Renal cortical epithelial cell (primary cell): ENCODE data around the gene MKLN1. TPM values are rescaled to one million over a fixed set of nuclear protein-coding genes. Genes with fewer than 3 reads are reported as not detected.

Experiments used
- DNase-seq: peaks from one replicate; pipeline ENCODE4 v3.0.0-alpha.2; 2011; ENCODE audit warnings: low read depth
- total RNA-seq: library from RNA; depleted of rRNA; stranded (reverse); fragments of >200 nt; gene quantifications from 2 replicates; pipeline ENCODE4 v1.2.3, GENCODE V29; 2014

MKLN1 gene
- total RNA-seq, 1 donor from 2014 or later = 76.9 TPM

DNA sequence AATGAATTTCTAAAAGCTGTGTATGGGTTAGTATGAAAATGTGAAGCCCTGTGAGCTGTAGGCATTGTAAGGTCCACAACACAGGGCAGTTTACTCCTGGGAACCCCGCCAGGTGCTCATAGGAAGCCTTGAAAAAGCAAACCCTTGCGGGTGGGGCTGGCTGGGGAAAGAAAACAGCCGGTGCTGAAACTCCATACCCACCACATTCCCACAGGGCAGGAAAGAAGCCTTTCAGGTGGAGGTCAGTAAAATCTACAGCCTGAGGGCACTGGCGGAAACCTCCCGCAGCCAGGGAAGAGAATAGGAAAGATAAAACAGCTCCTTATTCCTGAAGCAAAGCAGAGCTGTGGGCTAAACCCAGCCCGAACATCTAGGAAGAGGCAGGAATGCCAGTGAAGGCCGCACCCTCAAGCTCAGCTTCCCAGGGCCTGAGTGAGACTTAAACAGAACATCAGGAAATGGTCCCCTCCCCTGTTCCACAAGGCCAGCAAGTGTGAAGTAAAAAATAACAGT lies 194.0 kb downstream of the MKLN1 start:
- peak; percentile 54 for DNase-seq

- DNase-seq = no peak
These were observed 194.8 kb downstream of the MKLN1 start for GRCh38 chr7:131522325-131522930.

GRCh38 chr7:131524115-131524514 lies 196.4 kb downstream of the MKLN1 start:
- DNase-seq = no peak

DNA sequence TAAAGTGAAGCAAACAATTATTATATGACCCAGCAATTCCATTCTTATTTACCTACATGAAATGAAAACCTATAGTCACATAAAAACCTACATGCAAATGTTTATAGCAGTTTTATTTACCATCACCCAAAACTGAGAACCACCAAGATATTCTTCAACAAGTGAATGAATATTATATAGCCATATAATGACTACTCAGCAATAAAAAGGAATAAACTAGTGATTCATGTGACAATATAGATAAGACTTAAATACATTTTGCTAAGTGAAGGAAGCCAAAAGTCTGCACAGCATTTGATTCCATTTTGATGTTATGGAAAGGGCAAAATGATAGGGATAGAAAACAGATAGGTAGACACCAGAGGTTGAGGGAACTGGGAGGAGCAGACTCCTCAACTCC lies 197.0 kb downstream of the MKLN1 start:
- no peak for DNase-seq

- DNase-seq = no peak
These were observed 198.1 kb downstream of the MKLN1 start for GRCh38 chr7:131525820-131526219.

GRCh38 chr7:131527456-131527855 lies 199.8 kb downstream of the MKLN1 start:
- DNase-seq = no peak

- DNase-seq = no peak
These were observed 201.5 kb downstream of the MKLN1 start for GRCh38 chr7:131529179-131529578.

- no peak for DNase-seq
These were observed 201.9 kb downstream of the MKLN1 start for GRCh38 chr7:131529617-131530016.

- no peak for DNase-seq
These were observed 202.5 kb downstream of the MKLN1 start for GRCh38 chr7:131530137-131530536.

DNA sequence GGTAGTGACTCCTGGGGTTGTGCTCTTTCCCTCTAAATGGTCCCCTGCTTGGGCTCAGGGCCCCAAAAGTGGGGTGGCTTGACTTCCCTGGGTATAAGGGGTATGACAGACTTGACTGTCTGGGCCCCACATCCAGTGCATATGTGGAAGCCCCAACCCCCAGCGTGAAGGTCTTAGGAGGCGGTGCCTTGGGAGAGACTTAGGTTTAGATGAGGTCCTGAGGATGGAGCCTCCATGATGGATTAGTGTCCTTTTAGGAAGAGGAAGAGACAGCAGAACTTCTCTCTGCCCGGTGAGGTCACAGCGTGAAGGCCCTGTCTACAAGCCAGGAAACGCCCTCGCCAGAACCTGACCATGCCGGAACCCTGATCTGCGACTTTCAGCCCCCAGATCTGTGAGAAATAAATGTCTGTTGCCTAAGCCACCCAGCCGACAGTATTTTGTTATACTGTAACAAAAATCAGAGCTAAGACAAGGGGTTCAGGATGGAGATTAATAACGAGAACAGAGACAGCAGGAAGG lies 205.0 kb downstream of the MKLN1 start:
- DNase-seq = no peak

- no peak for DNase-seq
These were observed 205.5 kb downstream of the MKLN1 start for GRCh38 chr7:131533151-131533559.

GRCh38 chr7:131533566-131534561 lies 206.2 kb downstream of the MKLN1 start:
- no peak for DNase-seq

DNA sequence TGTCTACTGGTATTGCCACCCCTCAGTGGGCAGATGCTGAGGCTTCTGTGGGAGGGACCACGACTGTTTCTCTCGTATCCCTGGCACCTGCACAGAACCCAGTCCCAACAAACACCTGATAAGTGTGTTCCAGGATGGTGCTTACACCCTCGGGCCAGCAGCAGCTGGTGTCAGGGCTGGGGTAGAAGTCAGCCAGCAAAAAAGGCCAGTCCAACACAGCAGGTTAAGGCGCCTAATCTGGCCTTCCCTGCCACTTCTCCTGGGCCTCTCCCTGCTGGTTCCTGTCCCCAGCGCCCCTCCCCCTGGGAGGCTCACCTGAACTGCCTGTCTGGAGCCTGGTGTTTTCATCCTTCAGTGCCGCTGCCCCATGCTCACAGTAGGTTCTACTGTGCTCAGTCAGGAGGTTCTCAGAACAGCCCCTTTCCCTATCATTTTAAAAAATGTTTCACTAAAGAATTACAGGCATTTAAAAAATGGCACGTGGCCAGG lies 208.7 kb downstream of the MKLN1 start:
- DNase-seq = no peak

- DNase-seq = no peak
These were observed 209.9 kb downstream of the MKLN1 start for GRCh38 chr7:131537571-131537978.

- peak; percentile 55 for DNase-seq
These were observed 210.6 kb downstream of the MKLN1 start for GRCh38 chr7:131538071-131538812.

- no peak for DNase-seq
These were observed 211.1 kb downstream of the MKLN1 start for GRCh38 chr7:131538813-131539179.

DNA sequence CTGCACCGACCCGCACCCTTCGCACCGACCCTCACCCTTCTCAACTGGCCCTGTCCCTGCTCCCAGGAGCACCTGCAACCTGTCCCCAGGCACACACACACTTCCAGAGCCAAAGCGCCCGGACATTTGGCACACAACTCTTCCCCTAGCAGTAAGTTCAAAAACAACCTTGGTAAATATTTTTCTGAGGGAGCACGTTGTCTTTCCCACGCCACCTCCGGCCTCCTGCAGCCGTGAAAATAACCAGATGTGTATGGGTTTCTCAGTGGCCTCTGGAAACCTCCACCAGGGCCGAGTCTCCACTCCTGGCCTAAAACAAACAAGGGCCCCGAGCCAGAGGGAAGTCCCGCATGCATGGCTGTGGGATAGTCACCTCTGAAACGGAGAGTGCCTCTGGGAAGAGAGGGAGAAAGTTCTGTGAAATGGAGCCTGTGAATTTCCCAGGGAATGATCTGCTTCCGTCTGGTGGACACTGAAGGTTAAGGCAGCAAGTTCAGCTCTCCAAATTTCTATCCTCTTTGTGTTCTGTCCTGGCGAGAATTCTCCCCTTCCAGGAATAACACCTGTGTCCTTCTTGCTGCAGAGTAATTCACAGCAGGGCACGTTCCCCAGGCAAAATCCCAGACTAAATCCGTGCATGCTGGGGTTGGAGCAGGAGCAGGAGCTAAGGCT lies 213.0 kb downstream of the MKLN1 start:
- DNase-seq = peak; percentile 14

- DNase-seq = no peak
These were observed 215.6 kb downstream of the MKLN1 start for GRCh38 chr7:131543298-131543697.

- DNase-seq = no peak
These were observed 216.3 kb downstream of the MKLN1 start for GRCh38 chr7:131544021-131544420.

- no peak for DNase-seq
These were observed 217.0 kb downstream of the MKLN1 start for GRCh38 chr7:131544449-131545301.
